Breast epithelium (tissue), 4 donors: ENCODE measurements around the gene VAC14. TPM values are rescaled to one million over a fixed set of nuclear protein-coding genes. Genes with fewer than 3 reads are reported as not detected.

Experiments
- DNase-seq, 2 donors: peaks; one replicate each; pipeline ENCODE4 v3.0.0-alpha.2; 2019; ENCODE audit warnings: low spot score in 2 of 2
- H3K27ac ChIP-seq, 2 donors: fragments of 200-600 bp; sonication (generic) in 1 of 2; one replicate each; pipeline ENCODE4 v1.5.1; 2016 to 2019; ENCODE audit warnings: mild to moderate bottlenecking in 1 of 2
- H3K27me3 ChIP-seq, 2 donors: fragments of 200-600 bp; sonication (generic) in 1 of 2; one replicate each; pipeline versions ENCODE4 v1.5.1 to v1.6.0; 2017 to 2019; ENCODE audit warnings: control low read depth in 1 of 2, mild to moderate bottlenecking in 1 of 2
- H3K36me3 ChIP-seq: fragments of 200-600 bp; one replicate; pipeline ENCODE4 v1.5.1; 2019
- H3K4me1 ChIP-seq, 2 donors: fragments of 200-600 bp; sonication (generic); one replicate each; pipeline ENCODE4 v1.5.1; 2016 to 2019; ENCODE audit warnings: control low read depth in 1 of 2
- H3K4me3 ChIP-seq, 3 donors: fragments of 200-600 bp; sonication (generic); 1 replicate in 2 of 3; 2 replicates in 1 of 3; pipeline ENCODE4 v1.5.1; 2016 to 2019; ENCODE audit warnings: mild to moderate bottlenecking in 3 of 3, moderate library complexity in 2 of 3
- H3K9me3 ChIP-seq, 2 donors: fragments of 200-600 bp; sonication (generic) in 1 of 2; one replicate each; pipeline ENCODE4 v1.5.1; 2016 to 2019; ENCODE audit warnings: control low read depth in 1 of 2
- CTCF ChIP-seq, 3 donors: fragments of 450-650 bp; IDR thresholded peaks; one replicate each; pipeline ENCODE4 v1.5.1; 2016 to 2017; ENCODE audit warnings: antibody characterized with exemption in 3 of 3, mild to moderate bottlenecking in 3 of 3, moderate library complexity in 3 of 3
- POLR2A ChIP-seq: fragments of 450-650 bp; IDR thresholded peaks from one replicate; pipeline ENCODE4 v1.6.1; 2016; ENCODE audit warnings: antibody characterized with exemption, mild to moderate bottlenecking, moderate library complexity
- POLR2AphosphoS5 ChIP-seq, 3 donors: sonication (generic); formaldehyde crosslinking; IDR thresholded peaks; one replicate each; pipeline ENCODE4 v1.6.1; 2017; ENCODE audit warnings: antibody characterized with exemption in 3 of 3
- intact Hi-C: fragments of 100-400 bp; cut with DNase I; formaldehyde crosslinking; loops from one replicate; pipeline ENCODE4 v1.15.1; 2023; ENCODE audit warnings: low total_unique reads
- total RNA-seq, 3 donors: library from RNA; depleted of rRNA; stranded (reverse); fragments of >200 nt; gene quantifications; one replicate each; pipeline ENCODE4 v1.1.0, GENCODE V29; 2016

The VAC14 gene
- total RNA-seq, 3 donors from 2014 or later: 26.7 to 29.4 (median 28.5) TPM

GRCh38 chr16:70661918-70662641 lies 138.9 kb downstream of the VAC14 start:
- Histone ChIP-seq H3K9me3 (no peaks in the 10 kb centered on the region), H3K36me3 (peaks cover 16% of the 10 kb centered on the region), H3K4me3 (no peak overlapping the region), H3K27ac (peak overlapping the region; percentile 60 to 69), H3K27me3 (no peaks in the 10 kb centered on the region), H3K4me1 (peaks cover 0 to 7% of the 10 kb centered on the region in 2 donors)
- TF ChIP-seq CTCF (IDR thresholded peaks at IDR 0.05) (no peak), POLR2AphosphoS5 (IDR thresholded peaks at IDR 0.05) (no peak), POLR2A (no peak)
- intact Hi-C loops: no loop called here
- DNase-seq: no peak

- H3K36me3 ChIP-seq: peaks cover 16% of the 10 kb centered on the region
- no peaks in the 10 kb centered on the region for H3K9me3 ChIP-seq
- H3K4me3 ChIP-seq: no peak overlapping the region
- DNase-seq: no peak
- TF ChIP-seq POLR2A (no peak), POLR2AphosphoS5 (IDR thresholded peaks at IDR 0.05) (no peak), CTCF (IDR thresholded peaks at IDR 0.05) (no peak)
- H3K4me1 ChIP-seq: peaks cover 0 to 7% of the 10 kb centered on the region in 2 donors
- intact Hi-C loops: no loop called here
- H3K27ac ChIP-seq: peak overlapping the region; percentile 60 to 69
- no peaks in the 10 kb centered on the region for H3K27me3 ChIP-seq
Observed at GRCh38 chr16:70661534-70661917, 139.4 kb downstream of the VAC14 start.

DNA sequence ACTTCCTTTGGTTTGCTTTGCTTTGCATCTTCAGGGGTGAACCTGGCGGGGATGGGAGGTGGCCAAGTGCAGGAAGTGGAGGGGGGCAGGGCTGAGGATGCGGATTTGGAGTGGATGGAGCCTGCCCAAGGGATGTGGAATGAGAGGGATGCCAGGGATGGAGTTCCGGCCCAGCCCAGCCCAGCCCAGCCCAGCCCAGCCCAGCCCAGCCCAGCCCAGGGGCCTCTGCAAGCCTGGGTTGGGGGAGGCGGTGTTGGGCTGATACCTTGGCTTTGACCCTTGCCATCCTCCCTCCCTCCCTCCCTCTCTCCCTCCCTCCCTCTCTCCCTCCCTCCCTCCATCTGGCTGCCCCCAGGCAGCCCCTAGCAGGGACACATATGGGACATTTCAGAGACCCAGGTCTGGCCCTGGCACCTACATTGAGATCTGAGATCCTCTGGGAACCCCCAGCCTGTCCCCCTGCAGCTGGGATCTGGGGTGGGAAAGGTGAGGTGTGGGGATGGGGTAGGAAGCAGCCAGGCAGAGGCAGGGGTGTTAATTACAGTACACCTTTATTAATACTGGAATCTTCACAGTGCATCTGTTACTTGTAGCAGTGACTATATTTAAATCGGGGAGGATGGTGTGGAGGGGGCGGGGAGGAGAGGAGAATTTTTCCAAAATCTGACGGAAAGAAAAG lies 140.1 kb downstream of the VAC14 start:
- TF ChIP-seq CTCF (IDR thresholded peaks at IDR 0.05): no peak
- no peak for TF ChIP-seq POLR2A
- TF ChIP-seq POLR2AphosphoS5 (IDR thresholded peaks at IDR 0.05): no peak
- H3K9me3 ChIP-seq: no peaks in the 10 kb centered on the region
- H3K4me3 ChIP-seq: no peak overlapping the region
- H3K27ac ChIP-seq: no peak overlapping the region
- H3K27me3 ChIP-seq: no peaks in the 10 kb centered on the region
- DNase-seq: no peak
- H3K36me3 ChIP-seq: peaks cover 16% of the 10 kb centered on the region
- intact Hi-C loops: no loop called here
- H3K4me1 ChIP-seq: peaks cover 0 to 7% of the 10 kb centered on the region in 2 donors

GRCh38 chr16:70659953-70660671 lies 140.8 kb downstream of the VAC14 start:
- TF ChIP-seq POLR2A (no peak), POLR2AphosphoS5 (IDR thresholded peaks at IDR 0.05) (no peak), CTCF (IDR thresholded peaks at IDR 0.05) (no peak)
- Histone ChIP-seq H3K27ac (no peak overlapping the region), H3K36me3 (peaks cover 10% of the 10 kb centered on the region), H3K4me1 (peaks cover 0 to 7% of the 10 kb centered on the region in 2 donors), H3K9me3 (no peaks in the 10 kb centered on the region), H3K4me3 (no peak overlapping the region), H3K27me3 (no peaks in the 10 kb centered on the region)
- intact Hi-C loops: loop anchor here (10.0 kb wide), 1 partner anchor 125 kb away; no protein-coding TSS in a partner anchor
- no peak for DNase-seq
